Liver (tissue), 9 donors: ENCODE results near the gene PROX1. TPM values are rescaled to one million over a fixed set of nuclear protein-coding genes. Genes with fewer than 3 reads are reported as not detected.

Experiments used
- DNase-seq: peaks from one replicate; pipeline ENCODE4 v3.0.0-alpha.2; 2017; ENCODE audit warnings: low spot score
- H3K27ac ChIP-seq, 2 donors: one replicate each; pipeline ENCODE4 v1.7.0; 2013; ENCODE audit warnings: inconsistent platforms in 2 of 2, low read length in 2 of 2, control low read depth in 1 of 2, low read depth in 1 of 2, mild to moderate bottlenecking in 1 of 2
- H3K27me3 ChIP-seq, 4 donors: one replicate each; pipeline versions ENCODE4 v1.6.1 to v1.7.0; 2013; ENCODE audit warnings: low read length in 3 of 4, inconsistent platforms in 1 of 4, mild to moderate bottlenecking in 1 of 4, moderate library complexity in 1 of 4; ENCODE audit not compliant: control insufficient read depth in 4 of 4, insufficient read depth in 4 of 4
- H3K36me3 ChIP-seq, 4 donors: one replicate each; pipeline versions ENCODE4 v1.6.1 to v1.7.0; 2013; ENCODE audit warnings: low read length in 3 of 4, mild to moderate bottlenecking in 3 of 4, low read depth in 1 of 4, moderate library complexity in 1 of 4; ENCODE audit not compliant: control insufficient read depth in 4 of 4, insufficient read depth in 3 of 4
- H3K4me1 ChIP-seq, 4 donors: one replicate each; pipeline versions ENCODE4 v1.6.1 to v1.7.0; 2013; ENCODE audit warnings: low read length in 3 of 4, mild to moderate bottlenecking in 3 of 4, moderate library complexity in 1 of 4; ENCODE audit not compliant: control insufficient read depth in 4 of 4, insufficient read depth in 4 of 4
- H3K4me3 ChIP-seq, 3 donors: one replicate each; pipeline versions ENCODE4 v1.6.1 to v1.7.0; 2013; ENCODE audit warnings: low read length in 3 of 3, control low read depth in 1 of 3, low read depth in 1 of 3, mild to moderate bottlenecking in 1 of 3
- H3K9ac ChIP-seq, 2 donors: one replicate each; pipeline ENCODE4 v1.7.0; 2013; ENCODE audit warnings: low read length in 2 of 2, mild to moderate bottlenecking in 2 of 2, moderate library complexity in 2 of 2, control low read depth in 1 of 2, low read depth in 1 of 2
- H3K9me3 ChIP-seq, 4 donors: one replicate each; pipeline versions ENCODE4 v1.6.1 to v1.7.0; 2013; ENCODE audit warnings: low read length in 3 of 4; ENCODE audit not compliant: control insufficient read depth in 4 of 4
- CTCF ChIP-seq: fragments of 150-350 bp; IDR thresholded peaks from 2 replicates; pipeline ENCODE4 v1.5.1; 2017; ENCODE audit warnings: improper control_type of control experiment, low read depth, low read length; ENCODE audit not compliant: missing input control
- EGR1 ChIP-seq, 2 donors: IDR thresholded peaks; 2 replicates each; pipeline ENCODE4 v1.6.1; 2016 to 2018; ENCODE audit warnings: antibody characterized with exemption in 2 of 2, low read depth in 2 of 2
- FOXA1 ChIP-seq: IDR thresholded peaks from 2 replicates; pipeline ENCODE4 v1.6.1; 2016; ENCODE audit warnings: antibody characterized with exemption
- FOXA2 ChIP-seq: IDR thresholded peaks from 2 replicates; pipeline ENCODE4 v1.6.1; 2016; ENCODE audit warnings: antibody characterized with exemption
- GABPA ChIP-seq, 2 donors: IDR thresholded peaks in 1 of 2; conservative IDR thresholded peaks in 1 of 2; 2 replicates each; pipeline ENCODE4 v1.6.1; 2016; ENCODE audit warnings: antibody characterized with exemption in 2 of 2, mild to moderate bottlenecking in 1 of 2, moderate library complexity in 1 of 2
- HNF4A ChIP-seq, 2 donors: conservative IDR thresholded peaks; 2 replicates each; pipeline ENCODE4 v1.6.1; 2016; ENCODE audit warnings: antibody characterized with exemption in 2 of 2, mild to moderate bottlenecking in 2 of 2
- HNF4G ChIP-seq: IDR thresholded peaks from 2 replicates; pipeline ENCODE4 v1.6.1; 2016; ENCODE audit warnings: antibody characterized with exemption
- JUND ChIP-seq, 2 donors: IDR thresholded peaks; 2 replicates each; pipeline ENCODE4 v1.6.1; 2016; ENCODE audit warnings: antibody characterized with exemption in 2 of 2
- MAX ChIP-seq: IDR thresholded peaks from 2 replicates; pipeline ENCODE4 v1.6.1; 2016; ENCODE audit warnings: antibody characterized with exemption
- NR2F2 ChIP-seq: IDR thresholded peaks from 2 replicates; pipeline ENCODE4 v1.6.1; 2016; ENCODE audit warnings: antibody characterized with exemption
- RAD21 ChIP-seq, 2 donors: IDR thresholded peaks; 2 replicates each; pipeline ENCODE4 v1.6.1; 2016; ENCODE audit warnings: antibody characterized with exemption in 2 of 2, mild to moderate bottlenecking in 2 of 2
- REST ChIP-seq: IDR thresholded peaks from 2 replicates; pipeline ENCODE4 v1.6.1; 2016; ENCODE audit warnings: antibody characterized with exemption, mild to moderate bottlenecking
- RXRA ChIP-seq, 2 donors: IDR thresholded peaks; 2 replicates each; pipeline ENCODE4 v1.6.1; 2017 to 2018; ENCODE audit warnings: antibody characterized with exemption in 2 of 2, mild to moderate bottlenecking in 1 of 2
- SP1 ChIP-seq: IDR thresholded peaks from 2 replicates; pipeline ENCODE4 v1.6.1; 2018; ENCODE audit warnings: antibody characterized with exemption, mild to moderate bottlenecking
- TAF1 ChIP-seq: conservative IDR thresholded peaks from 2 replicates; pipeline ENCODE4 v1.6.1; 2016; ENCODE audit warnings: antibody characterized with exemption, mild to moderate bottlenecking
- YY1 ChIP-seq: IDR thresholded peaks from 2 replicates; pipeline ENCODE4 v1.6.1; 2016; ENCODE audit warnings: antibody characterized with exemption, mild to moderate bottlenecking
- WGBS: extraction: QIAGEN DNeasy Blood & Tissue Kit; methylation state at CpG from one replicate; pipeline ENCODE4 v1.1.7; 2013; 5-methylcytosine and 5-hydroxymethylcytosine counted together
- polyA plus RNA-seq, 2 donors: library from polyadenylated mRNA; stranded (reverse) in 1 of 2; unstranded in 1 of 2; fragments of 200-250 nt in 1 of 2; fragments of >200 nt in 1 of 2; fragmentation: Nextera tagmentation in 1 of 2; extraction: Ambion mirVana in 1 of 2; gene quantifications; one replicate each; pipeline versions ENCODE4 v1.2.1 to v1.2.3, GENCODE V29; 2013 to 2015
- total RNA-seq, 2 donors: library from RNA; depleted of rRNA; stranded (reverse); fragments of >200 nt; gene quantifications; one replicate each; pipeline ENCODE4 v1.2.3, GENCODE V29; 2014
- TF ChIP-seq, protein P1 (sequence below): IDR thresholded peaks from 2 replicates; pipeline ENCODE4 v1.6.1; 2016; ENCODE audit warnings: antibody characterized with exemption
- TF ChIP-seq, protein P2 (sequence below): IDR thresholded peaks from 2 replicates; pipeline ENCODE4 v1.6.1; 2016; ENCODE audit warnings: antibody characterized with exemption
- donor health status: healthy.
- donor health status: healthy.
- donor health status: healthy.
- donor health status: healthy.
- donor health status: healthy.

The PROX1 gene
- total and polyA plus RNA-seq, 4 donors: 18.3 to 101 (median 31.3) TPM

GRCh38 chr1:214005708-214006107 lies 17.9 kb downstream of the PROX1 start:
- WGBS: 93% methylated on average over 3 of the region's 3 CpGs
- no peak for TF ChIP-seq HNF4G
- TF ChIP-seq TAF1: no peak
- TF ChIP-seq RAD21 (IDR thresholded peaks at IDR 0.05): no peak
- TF ChIP-seq FOXA1: no peak
- no peak for TF ChIP-seq HNF4A (conservative IDR thresholded peaks at IDR 0.05)
- no peak for TF ChIP-seq GABPA (IDR thresholded peaks at IDR 0.05 in 1 of 2, conservative IDR thresholded peaks at IDR 0.05 in 1 of 2)
- no peak for TF ChIP-seq YY1
- TF ChIP-seq REST: no peak
- TF ChIP-seq NR2F2: no peak
- TF ChIP-seq EGR1 (IDR thresholded peaks at IDR 0.05; ENCODE audit: low read depth in 2 of 2): no peak
- TF ChIP-seq, protein P1, sequence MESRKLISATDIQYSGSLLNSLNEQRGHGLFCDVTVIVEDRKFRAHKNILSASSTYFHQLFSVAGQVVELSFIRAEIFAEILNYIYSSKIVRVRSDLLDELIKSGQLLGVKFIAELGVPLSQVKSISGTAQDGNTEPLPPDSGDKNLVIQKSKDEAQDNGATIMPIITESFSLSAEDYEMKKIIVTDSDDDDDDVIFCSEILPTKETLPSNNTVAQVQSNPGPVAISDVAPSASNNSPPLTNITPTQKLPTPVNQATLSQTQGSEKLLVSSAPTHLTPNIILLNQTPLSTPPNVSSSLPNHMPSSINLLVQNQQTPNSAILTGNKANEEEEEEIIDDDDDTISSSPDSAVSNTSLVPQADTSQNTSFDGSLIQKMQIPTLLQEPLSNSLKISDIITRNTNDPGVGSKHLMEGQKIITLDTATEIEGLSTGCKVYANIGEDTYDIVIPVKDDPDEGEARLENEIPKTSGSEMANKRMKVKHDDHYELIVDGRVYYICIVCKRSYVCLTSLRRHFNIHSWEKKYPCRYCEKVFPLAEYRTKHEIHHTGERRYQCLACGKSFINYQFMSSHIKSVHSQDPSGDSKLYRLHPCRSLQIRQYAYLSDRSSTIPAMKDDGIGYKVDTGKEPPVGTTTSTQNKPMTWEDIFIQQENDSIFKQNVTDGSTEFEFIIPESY: no peak
- no peak for TF ChIP-seq FOXA2
- TF ChIP-seq, protein P2, sequence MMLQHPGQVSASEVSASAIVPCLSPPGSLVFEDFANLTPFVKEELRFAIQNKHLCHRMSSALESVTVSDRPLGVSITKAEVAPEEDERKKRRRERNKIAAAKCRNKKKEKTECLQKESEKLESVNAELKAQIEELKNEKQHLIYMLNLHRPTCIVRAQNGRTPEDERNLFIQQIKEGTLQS: no peak
- TF ChIP-seq MAX: no peak
- TF ChIP-seq SP1: no peak
- TF ChIP-seq CTCF: no peak
- no peak for TF ChIP-seq RXRA (IDR thresholded peaks at IDR 0.05)
- no peak for TF ChIP-seq JUND (IDR thresholded peaks at IDR 0.05)
- H3K4me1 ChIP-seq: peaks cover 7 to 26% (median 16%) of the 10 kb centered on the region in 4 donors
- H3K36me3 ChIP-seq: peaks cover 2 to 46% (median 28%) of the 10 kb centered on the region in 4 donors
- H3K9ac ChIP-seq: no peak overlapping the region
- H3K4me3 ChIP-seq: no peak overlapping the region
- no peak overlapping the region for H3K27ac ChIP-seq
- no peaks in the 10 kb centered on the region for H3K27me3 ChIP-seq
- DNase-seq: no peak
- H3K9me3 ChIP-seq: no peaks in the 10 kb centered on the region
